ENCODE data around the gene NLGN1. TPM values are rescaled to one million over a fixed set of nuclear protein-coding genes. Genes with fewer than 3 reads are reported as not detected.

The NLGN1 gene
- total RNA-seq, 1 experiment from 2014 or later, result not detected

GRCh38 chr3:173770796-173771573 is 373.4 kb downstream of the NLGN1 start:
- Histone ChIP-seq H3K4me3 (replicated peaks in 1 of 2; ENCODE audit: low read depth in 1 of 2, low read length in 2 of 2) (no peak overlapping the region), H3K4me1 (ENCODE audit: control insufficient read depth in 1 of 2, insufficient read depth in 2 of 2, low read length in 2 of 2) (no peaks in the 10 kb centered on the region), H3K79me2 (ENCODE audit: insufficient read depth, low read length) (no peaks in the 10 kb centered on the region), H3K9me2 (ENCODE audit: insufficient read depth) (no peaks in the 10 kb centered on the region), H4K20me1 (ENCODE audit: insufficient read depth) (no peaks in the 10 kb centered on the region), H3K27me3 (ENCODE audit: insufficient read depth, low read length) (no peaks in the 10 kb centered on the region), H2AFZ (ENCODE audit: low read depth, low read length, poor library complexity, severe bottlenecking) (no peak overlapping the region), H3K9me3 (ENCODE audit: control insufficient read depth in 1 of 2, insufficient read depth in 1 of 2, low read depth in 1 of 2, low read length in 2 of 2) (no peaks in the 10 kb centered on the region), H3K4me2 (ENCODE audit: low read length) (no peak overlapping the region), H3K27ac (ENCODE audit: low read depth, low read length) (no peak overlapping the region), H3K9ac (ENCODE audit: low read length) (no peak overlapping the region), H3K36me3 (ENCODE audit: control insufficient read depth in 1 of 2, insufficient read depth in 2 of 2, low read length in 2 of 2) (no peaks in the 10 kb centered on the region)
- BruUV-seq (replicated peaks), result no TSS peak
- DNase-seq (ENCODE audit: low read depth, low spot score) (no peak), ATAC-seq (no peak)
- RAD21 ChIA-PET (ENCODE audit: low non-redundant PET in 1 of 2, low total read pairs in 2 of 2, uncharacterized antibody in 2 of 2, unreplicated experiment in 2 of 2), result no interaction called here
- no peak for TF ChIP-seq FOSL1 (IDR thresholded peaks at IDR 0.05; ENCODE audit: low read depth)
- TF ChIP-seq CEBPB (IDR thresholded peaks at IDR 0.05; ENCODE audit: low read depth), result no peak
- TF ChIP-seq MAX (IDR thresholded peaks at IDR 0.05), result no peak
- intact Hi-C loops (cut with micrococcal nuclease), result no loop called here
- CTCF ChIA-PET, result no interaction called here
- POLR2A ChIA-PET, result no interaction called here

- CTCF ChIA-PET, result no interaction called here
- H4K20me1 ChIP-seq (ENCODE audit: insufficient read depth), result no peaks in the 10 kb centered on the region
- no peak overlapping the region for H3K4me2 ChIP-seq (ENCODE audit: low read length)
- ATAC-seq (no peak), DNase-seq (ENCODE audit: low read depth, low spot score) (no peak)
- no peak overlapping the region for H3K4me3 ChIP-seq (replicated peaks in 1 of 2; ENCODE audit: low read depth in 1 of 2, low read length in 2 of 2)
- intact Hi-C loops (cut with micrococcal nuclease), result no loop called here
- H3K79me2 ChIP-seq (ENCODE audit: insufficient read depth, low read length), result no peaks in the 10 kb centered on the region
- no peaks in the 10 kb centered on the region for H3K27me3 ChIP-seq (ENCODE audit: insufficient read depth, low read length)
- no peaks in the 10 kb centered on the region for H3K4me1 ChIP-seq (ENCODE audit: control insufficient read depth in 1 of 2, insufficient read depth in 2 of 2, low read length in 2 of 2)
- no TSS peak for BruUV-seq (replicated peaks)
- no peaks in the 10 kb centered on the region for H3K9me3 ChIP-seq (ENCODE audit: control insufficient read depth in 1 of 2, insufficient read depth in 1 of 2, low read depth in 1 of 2, low read length in 2 of 2)
- RAD21 ChIA-PET (ENCODE audit: low non-redundant PET in 1 of 2, low total read pairs in 2 of 2, uncharacterized antibody in 2 of 2, unreplicated experiment in 2 of 2), result no interaction called here
- no peaks in the 10 kb centered on the region for H3K36me3 ChIP-seq (ENCODE audit: control insufficient read depth in 1 of 2, insufficient read depth in 2 of 2, low read length in 2 of 2)
- POLR2A ChIA-PET, result no interaction called here
- no peak overlapping the region for H3K27ac ChIP-seq (ENCODE audit: low read depth, low read length)
- no peak overlapping the region for H3K9ac ChIP-seq (ENCODE audit: low read length)
- no peaks in the 10 kb centered on the region for H3K9me2 ChIP-seq (ENCODE audit: insufficient read depth)
- no peak overlapping the region for H2AFZ ChIP-seq (ENCODE audit: low read depth, low read length, poor library complexity, severe bottlenecking)
- TF ChIP-seq FOSL1 (IDR thresholded peaks at IDR 0.05; ENCODE audit: low read depth), result no peak
- TF ChIP-seq ZBTB33 (IDR thresholded peaks at IDR 0.05; ENCODE audit: extremely low read depth, insufficient replicate concordance, low read length), result no peak
- TF ChIP-seq ZFX (IDR thresholded peaks at IDR 0.05), result no peak
- TF ChIP-seq CEBPB (IDR thresholded peaks at IDR 0.05; ENCODE audit: low read depth), result no peak
- no peak for TF ChIP-seq ATF3 (IDR thresholded peaks at IDR 0.05)
- no peak for TF ChIP-seq EZH2 (IDR thresholded peaks at IDR 0.05)
- TF ChIP-seq CBX3 (IDR thresholded peaks at IDR 0.05; ENCODE audit: low read depth), result no peak
- no peak for TF ChIP-seq MAX (IDR thresholded peaks at IDR 0.05)
- TF ChIP-seq EZH2phosphoT487 (IDR thresholded peaks at IDR 0.05; ENCODE audit: borderline replicate concordance), result no peak
- no peak for TF ChIP-seq SRF (IDR thresholded peaks at IDR 0.05; ENCODE audit: low read depth)
- TF ChIP-seq POLR2AphosphoS5 (IDR thresholded peaks at IDR 0.05; ENCODE audit: low read depth, low read length), result no peak
- no peak for TF ChIP-seq REST (IDR thresholded peaks at IDR 0.05; ENCODE audit: low read depth)
Observed at GRCh38 chr3:173773800-173774199, 376.3 kb downstream of the NLGN1 start.
